HEK293 (cell line): ENCODE data around the gene BPIFA1.

Source experiments
- CTCF ChIA-PET: fragments of 350-600 bp; formaldehyde crosslinking; extraction: SDS; loops from one replicate; lab custom pipeline; 2021; ENCODE audit warnings: antibody characterized with exemption; lab: Yijun Ruan, JAX
- POLR2A ChIA-PET: fragments of 300-600 bp; formaldehyde crosslinking; extraction: SDS; loops from one replicate; lab custom pipeline; 2020; ENCODE audit warnings: antibody characterized with exemption, inconsistent platforms; lab: Yijun Ruan, JAX
- H3K27ac ChIP-seq: fragments of 200-500 bp; sonication (Bioruptor generic); 2 replicates; pipeline ENCODE4 v1.5.1; 2014; ENCODE audit warnings: low read depth, low read length, control low read depth, inconsistent platforms; ENCODE audit errors: extremely low read depth
- H3K36me3 ChIP-seq, 2 experiments: fragments of 200-500 bp in 1 of 2; sonication (Bioruptor generic) in 1 of 2; 1 replicate in 1 of 2; 2 replicates in 1 of 2; pipeline ENCODE4 v1.5.1; 2014 to 2017; ENCODE audit warnings: inconsistent platforms in 2 of 2, low read length in 2 of 2; ENCODE audit not compliant: control insufficient read depth in 2 of 2, insufficient read depth in 1 of 2
- H3K4me1 ChIP-seq: fragments of 200-500 bp; sonication (Bioruptor generic); 2 replicates; pipeline ENCODE4 v1.5.1; 2014; ENCODE audit warnings: mild to moderate bottlenecking, low read length, inconsistent platforms; ENCODE audit not compliant: control insufficient read depth, insufficient read depth
- H3K4me3 ChIP-seq: 2 replicates; pipeline ENCODE4 v1.5.1; 2011; ENCODE audit warnings: low read depth, mild to moderate bottlenecking, control low read depth, low read length, moderate library complexity
- H3K9me3 ChIP-seq: fragments of 200-500 bp; sonication (Bioruptor generic); 2 replicates; pipeline ENCODE4 v1.5.1; 2014; ENCODE audit warnings: low read depth, low read length, inconsistent platforms; ENCODE audit not compliant: control insufficient read depth, insufficient read depth
- GLIS1 ChIP-seq: fragments of 450-650 bp; formaldehyde crosslinking; IDR thresholded peaks from 2 replicates; pipeline ENCODE4 v1.5.1; 2016; ENCODE audit warnings: missing biosample characterization, missing genetic modification characterization
- YY2 ChIP-seq: fragments of 450-650 bp; formaldehyde crosslinking; IDR thresholded peaks from 2 replicates; pipeline ENCODE4 v1.5.1; 2016; ENCODE audit warnings: missing biosample characterization, missing genetic modification characterization
- ZBTB21 ChIP-seq: fragments of 450-650 bp; formaldehyde crosslinking; IDR thresholded peaks from 2 replicates; pipeline ENCODE4 v1.5.1; 2017; ENCODE audit warnings: missing biosample characterization, missing genetic modification characterization
- ZFP69B ChIP-seq: fragments of 450-650 bp; formaldehyde crosslinking; IDR thresholded peaks from 2 replicates; pipeline ENCODE4 v1.5.1; 2016; ENCODE audit warnings: missing biosample characterization, missing genetic modification characterization
- ZNF266 ChIP-seq: fragments of 450-650 bp; formaldehyde crosslinking; IDR thresholded peaks from 2 replicates; pipeline ENCODE4 v1.5.1; 2016; ENCODE audit warnings: missing biosample characterization, missing genetic modification characterization, low read depth
- ZNF366 ChIP-seq: fragments of 450-650 bp; formaldehyde crosslinking; conservative IDR thresholded peaks from 2 replicates; pipeline ENCODE4 v1.5.1; 2016; ENCODE audit warnings: missing biosample characterization, missing genetic modification characterization
- ZNF426 ChIP-seq: fragments of 450-650 bp; formaldehyde crosslinking; IDR thresholded peaks from 2 replicates; pipeline ENCODE4 v1.5.1; 2017; ENCODE audit warnings: missing biosample characterization, missing genetic modification characterization, mild to moderate bottlenecking, inconsistent platforms, moderate library complexity
- ZNF433 ChIP-seq: fragments of 450-650 bp; formaldehyde crosslinking; IDR thresholded peaks from 2 replicates; pipeline ENCODE4 v1.5.1; 2016; ENCODE audit warnings: missing biosample characterization, missing genetic modification characterization, low read depth
- ZNF558 ChIP-seq: fragments of 450-650 bp; formaldehyde crosslinking; IDR thresholded peaks from 2 replicates; pipeline ENCODE4 v1.5.1; 2016; ENCODE audit warnings: missing biosample characterization, missing genetic modification characterization
- ZNF654 ChIP-seq: fragments of 450-650 bp; formaldehyde crosslinking; IDR thresholded peaks from 2 replicates; pipeline ENCODE4 v1.5.1; 2016; ENCODE audit warnings: low read depth, missing biosample characterization, missing genetic modification characterization
- ZNF658 ChIP-seq: fragments of 450-650 bp; formaldehyde crosslinking; IDR thresholded peaks from 2 replicates; pipeline ENCODE4; 2016; ENCODE audit warnings: missing biosample characterization, missing genetic modification characterization
- ZNF660 ChIP-seq: fragments of 450-650 bp; IDR thresholded peaks from 2 replicates; pipeline ENCODE4 v1.5.1; 2018; ENCODE audit warnings: missing biosample characterization, mild to moderate bottlenecking, missing genetic modification characterization
- ZNF670 ChIP-seq: fragments of 450-650 bp; formaldehyde crosslinking; IDR thresholded peaks from 2 replicates; pipeline ENCODE4 v1.5.1; 2016; ENCODE audit warnings: missing biosample characterization, missing genetic modification characterization, low read depth
- ZNF776 ChIP-seq: fragments of 450-650 bp; formaldehyde crosslinking; IDR thresholded peaks from 2 replicates; pipeline ENCODE4 v1.5.0; 2017; ENCODE audit warnings: missing biosample characterization, missing genetic modification characterization, borderline replicate concordance
- ZSCAN16 ChIP-seq: fragments of 450-650 bp; formaldehyde crosslinking; IDR thresholded peaks from 2 replicates; pipeline ENCODE4 v1.5.1; 2016; ENCODE audit warnings: missing biosample characterization, missing genetic modification characterization
- TF ChIP-seq, protein P1 (sequence below): fragments of 450-650 bp; formaldehyde crosslinking; IDR thresholded peaks from 2 replicates; pipeline ENCODE4 v1.5.1; 2016; ENCODE audit warnings: missing biosample characterization, missing genetic modification characterization
- TF ChIP-seq, protein P2 (sequence below): fragments of 450-650 bp; formaldehyde crosslinking; IDR thresholded peaks from 2 replicates; pipeline ENCODE4 v1.5.1; 2017; ENCODE audit warnings: missing biosample characterization, missing genetic modification characterization
- TF ChIP-seq, protein P3 (sequence below): fragments of 450-650 bp; formaldehyde crosslinking; IDR thresholded peaks from 2 replicates; pipeline ENCODE4 v1.5.1; 2017; ENCODE audit warnings: missing biosample characterization, missing genetic modification characterization
- TF ChIP-seq, protein P4 (sequence below): fragments of 450-650 bp; formaldehyde crosslinking; IDR thresholded peaks from 2 replicates; pipeline ENCODE4 v1.5.1; 2016; ENCODE audit warnings: missing biosample characterization, missing genetic modification characterization
- TF ChIP-seq, protein P5 (sequence below): fragments of 450-650 bp; formaldehyde crosslinking; IDR thresholded peaks from 2 replicates; pipeline ENCODE4; 2016; ENCODE audit warnings: missing biosample characterization, missing genetic modification characterization
- TF ChIP-seq, protein P6 (sequence below): fragments of 450-650 bp; formaldehyde crosslinking; IDR thresholded peaks from 2 replicates; pipeline ENCODE4 v1.5.1; 2016; ENCODE audit warnings: missing biosample characterization, missing genetic modification characterization
- TF ChIP-seq, protein P7 (sequence below): fragments of 450-650 bp; formaldehyde crosslinking; IDR thresholded peaks from 2 replicates; pipeline ENCODE4 v1.5.1; 2016; ENCODE audit warnings: missing biosample characterization, missing genetic modification characterization

BPIFA1 gene

DNA sequence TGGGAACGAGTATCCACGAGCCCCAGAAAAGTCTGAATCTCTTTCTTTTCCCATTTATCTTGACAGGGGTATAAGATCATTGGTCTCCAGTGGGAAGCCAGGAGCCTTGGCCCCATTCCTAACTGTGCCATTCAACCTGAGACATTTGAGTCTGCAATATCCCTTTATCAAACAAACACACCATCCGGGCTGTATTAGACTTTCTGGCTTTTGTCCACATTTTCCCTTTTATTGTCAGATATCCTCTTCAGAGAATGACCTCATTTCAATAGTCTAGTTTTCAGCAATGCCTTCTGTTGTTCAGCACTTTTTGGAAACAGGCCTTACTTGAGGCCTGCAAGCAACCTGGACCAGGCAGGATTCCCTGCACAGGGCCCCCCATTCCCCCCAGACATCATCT is 15.7 kb downstream of the BPIFA1 start:
- CTCF ChIA-PET = interaction anchor here (0.7 kb wide), 1 partner anchor 48 kb away, joined by 3 read pairs; no protein-coding TSS in a partner anchor
- Histone ChIP-seq H3K4me1 (no peaks in the 10 kb centered on the region), H3K4me3 (no peak overlapping the region), H3K27ac (no peak overlapping the region), H3K9me3 (no peaks in the 10 kb centered on the region), H3K36me3 (no peaks in the 10 kb centered on the region)
- POLR2A ChIA-PET = no interaction called here
- no peak for TF ChIP-seq ZNF776 (tag by site-specific recombination)
- TF ChIP-seq ZNF266 (tag by site-specific recombination) = no peak
- TF ChIP-seq, protein P1, sequence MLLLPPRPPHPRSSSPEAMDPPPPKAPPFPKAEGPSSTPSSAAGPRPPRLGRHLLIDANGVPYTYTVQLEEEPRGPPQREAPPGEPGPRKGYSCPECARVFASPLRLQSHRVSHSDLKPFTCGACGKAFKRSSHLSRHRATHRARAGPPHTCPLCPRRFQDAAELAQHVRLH (tag by site-specific recombination) = no peak

DNA sequence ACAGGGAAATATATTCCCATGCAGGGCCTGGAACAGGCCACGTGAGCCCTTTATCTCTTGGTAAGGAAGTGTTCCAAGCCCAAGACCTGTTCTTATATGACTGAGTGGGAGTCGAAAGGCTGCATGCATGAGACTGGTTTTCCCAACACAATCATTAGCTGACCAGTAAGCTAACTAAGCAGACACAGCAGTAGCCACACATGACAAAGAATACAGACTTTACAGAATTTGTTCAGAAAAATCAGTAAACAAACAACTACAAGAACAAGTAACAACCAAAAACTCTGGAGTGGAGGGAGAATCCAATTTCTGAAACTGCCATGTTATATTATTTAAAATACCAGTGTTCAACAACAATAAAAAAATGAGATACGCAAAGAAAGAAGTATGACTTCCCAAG is 16.7 kb downstream of the BPIFA1 start:
- H3K27ac ChIP-seq = no peak overlapping the region
- no peaks in the 10 kb centered on the region for H3K9me3 ChIP-seq
- TF ChIP-seq YY2 (tag by site-specific recombination) (no peak), ZNF654 (tag by site-specific recombination) (no peak), ZNF558 (tag by site-specific recombination) (no peak), ZNF658 (no peak), ZSCAN16 (tag by site-specific recombination) (no peak), ZFP69B (tag by site-specific recombination) (no peak), ZNF660 (no peak), ZBTB21 (no peak)
- TF ChIP-seq, protein P2, sequence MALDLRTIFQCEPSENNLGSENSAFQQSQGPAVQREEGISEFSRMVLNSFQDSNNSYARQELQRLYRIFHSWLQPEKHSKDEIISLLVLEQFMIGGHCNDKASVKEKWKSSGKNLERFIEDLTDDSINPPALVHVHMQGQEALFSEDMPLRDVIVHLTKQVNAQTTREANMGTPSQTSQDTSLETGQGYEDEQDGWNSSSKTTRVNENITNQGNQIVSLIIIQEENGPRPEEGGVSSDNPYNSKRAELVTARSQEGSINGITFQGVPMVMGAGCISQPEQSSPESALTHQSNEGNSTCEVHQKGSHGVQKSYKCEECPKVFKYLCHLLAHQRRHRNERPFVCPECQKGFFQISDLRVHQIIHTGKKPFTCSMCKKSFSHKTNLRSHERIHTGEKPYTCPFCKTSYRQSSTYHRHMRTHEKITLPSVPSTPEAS (tag by site-specific recombination) = no peak
- TF ChIP-seq, protein P3, sequence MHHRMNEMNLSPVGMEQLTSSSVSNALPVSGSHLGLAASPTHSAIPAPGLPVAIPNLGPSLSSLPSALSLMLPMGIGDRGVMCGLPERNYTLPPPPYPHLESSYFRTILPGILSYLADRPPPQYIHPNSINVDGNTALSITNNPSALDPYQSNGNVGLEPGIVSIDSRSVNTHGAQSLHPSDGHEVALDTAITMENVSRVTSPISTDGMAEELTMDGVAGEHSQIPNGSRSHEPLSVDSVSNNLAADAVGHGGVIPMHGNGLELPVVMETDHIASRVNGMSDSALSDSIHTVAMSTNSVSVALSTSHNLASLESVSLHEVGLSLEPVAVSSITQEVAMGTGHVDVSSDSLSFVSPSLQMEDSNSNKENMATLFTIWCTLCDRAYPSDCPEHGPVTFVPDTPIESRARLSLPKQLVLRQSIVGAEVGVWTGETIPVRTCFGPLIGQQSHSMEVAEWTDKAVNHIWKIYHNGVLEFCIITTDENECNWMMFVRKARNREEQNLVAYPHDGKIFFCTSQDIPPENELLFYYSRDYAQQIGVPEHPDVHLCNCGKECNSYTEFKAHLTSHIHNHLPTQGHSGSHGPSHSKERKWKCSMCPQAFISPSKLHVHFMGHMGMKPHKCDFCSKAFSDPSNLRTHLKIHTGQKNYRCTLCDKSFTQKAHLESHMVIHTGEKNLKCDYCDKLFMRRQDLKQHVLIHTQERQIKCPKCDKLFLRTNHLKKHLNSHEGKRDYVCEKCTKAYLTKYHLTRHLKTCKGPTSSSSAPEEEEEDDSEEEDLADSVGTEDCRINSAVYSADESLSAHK = no peak
- no peak overlapping the region for H3K4me3 ChIP-seq
- H3K36me3 ChIP-seq = no peaks in the 10 kb centered on the region
- CTCF ChIA-PET = interaction anchor here (0.7 kb wide), 1 partner anchor 47 kb away, joined by 3 read pairs; no protein-coding TSS in a partner anchor
- POLR2A ChIA-PET = no interaction called here
- H3K4me1 ChIP-seq = no peaks in the 10 kb centered on the region

DNA sequence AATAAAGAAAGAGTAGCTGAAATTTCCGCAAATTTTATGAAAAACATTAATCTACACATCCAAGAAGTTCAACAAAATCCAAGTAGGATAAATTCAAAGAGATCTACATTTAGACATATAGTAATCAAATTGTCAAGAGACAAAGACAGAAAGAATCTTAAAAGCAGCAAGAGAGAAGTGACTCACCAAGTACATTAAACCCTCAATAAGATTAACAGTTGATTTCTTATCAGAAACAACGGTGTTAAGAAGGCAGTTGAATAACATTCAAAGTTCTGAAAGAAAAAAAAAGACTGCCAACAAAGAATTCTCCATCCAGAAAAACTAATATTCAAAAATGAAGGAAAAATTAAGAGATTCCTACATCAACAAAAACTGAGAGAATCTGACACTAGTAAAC is 19.2 kb downstream of the BPIFA1 start:
- Histone ChIP-seq H3K4me1 (no peaks in the 10 kb centered on the region), H3K36me3 (no peaks in the 10 kb centered on the region), H3K27ac (no peak overlapping the region), H3K9me3 (no peaks in the 10 kb centered on the region), H3K4me3 (no peak overlapping the region)
- POLR2A ChIA-PET = no interaction called here
- CTCF ChIA-PET = no interaction called here
- TF ChIP-seq, protein P4, sequence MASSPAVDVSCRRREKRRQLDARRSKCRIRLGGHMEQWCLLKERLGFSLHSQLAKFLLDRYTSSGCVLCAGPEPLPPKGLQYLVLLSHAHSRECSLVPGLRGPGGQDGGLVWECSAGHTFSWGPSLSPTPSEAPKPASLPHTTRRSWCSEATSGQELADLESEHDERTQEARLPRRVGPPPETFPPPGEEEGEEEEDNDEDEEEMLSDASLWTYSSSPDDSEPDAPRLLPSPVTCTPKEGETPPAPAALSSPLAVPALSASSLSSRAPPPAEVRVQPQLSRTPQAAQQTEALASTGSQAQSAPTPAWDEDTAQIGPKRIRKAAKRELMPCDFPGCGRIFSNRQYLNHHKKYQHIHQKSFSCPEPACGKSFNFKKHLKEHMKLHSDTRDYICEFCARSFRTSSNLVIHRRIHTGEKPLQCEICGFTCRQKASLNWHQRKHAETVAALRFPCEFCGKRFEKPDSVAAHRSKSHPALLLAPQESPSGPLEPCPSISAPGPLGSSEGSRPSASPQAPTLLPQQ (tag by site-specific recombination) = no peak
- TF ChIP-seq, protein P5, sequence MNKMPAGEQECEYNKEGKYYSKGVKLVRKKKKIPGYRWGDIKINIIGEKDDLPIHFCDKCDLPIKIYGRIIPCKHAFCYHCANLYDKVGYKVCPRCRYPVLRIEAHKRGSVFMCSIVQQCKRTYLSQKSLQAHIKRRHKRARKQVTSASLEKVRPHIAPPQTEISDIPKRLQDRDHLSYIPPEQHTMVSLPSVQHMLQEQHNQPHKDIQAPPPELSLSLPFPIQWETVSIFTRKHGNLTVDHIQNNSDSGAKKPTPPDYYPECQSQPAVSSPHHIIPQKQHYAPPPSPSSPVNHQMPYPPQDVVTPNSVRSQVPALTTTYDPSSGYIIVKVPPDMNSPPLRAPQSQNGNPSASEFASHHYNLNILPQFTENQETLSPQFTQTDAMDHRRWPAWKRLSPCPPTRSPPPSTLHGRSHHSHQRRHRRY (tag by site-specific recombination) = no peak
- TF ChIP-seq GLIS1 (tag by site-specific recombination) (no peak), ZNF426 (tag by site-specific recombination) (no peak), ZNF366 (tag by site-specific recombination) (no peak), ZNF670 (tag by site-specific recombination) (no peak), ZNF433 (tag by site-specific recombination) (no peak)
- TF ChIP-seq, protein P6, sequence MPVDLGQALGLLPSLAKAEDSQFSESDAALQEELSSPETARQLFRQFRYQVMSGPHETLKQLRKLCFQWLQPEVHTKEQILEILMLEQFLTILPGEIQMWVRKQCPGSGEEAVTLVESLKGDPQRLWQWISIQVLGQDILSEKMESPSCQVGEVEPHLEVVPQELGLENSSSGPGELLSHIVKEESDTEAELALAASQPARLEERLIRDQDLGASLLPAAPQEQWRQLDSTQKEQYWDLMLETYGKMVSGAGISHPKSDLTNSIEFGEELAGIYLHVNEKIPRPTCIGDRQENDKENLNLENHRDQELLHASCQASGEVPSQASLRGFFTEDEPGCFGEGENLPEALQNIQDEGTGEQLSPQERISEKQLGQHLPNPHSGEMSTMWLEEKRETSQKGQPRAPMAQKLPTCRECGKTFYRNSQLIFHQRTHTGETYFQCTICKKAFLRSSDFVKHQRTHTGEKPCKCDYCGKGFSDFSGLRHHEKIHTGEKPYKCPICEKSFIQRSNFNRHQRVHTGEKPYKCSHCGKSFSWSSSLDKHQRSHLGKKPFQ (tag by site-specific recombination) = no peak
- TF ChIP-seq, protein P7, sequence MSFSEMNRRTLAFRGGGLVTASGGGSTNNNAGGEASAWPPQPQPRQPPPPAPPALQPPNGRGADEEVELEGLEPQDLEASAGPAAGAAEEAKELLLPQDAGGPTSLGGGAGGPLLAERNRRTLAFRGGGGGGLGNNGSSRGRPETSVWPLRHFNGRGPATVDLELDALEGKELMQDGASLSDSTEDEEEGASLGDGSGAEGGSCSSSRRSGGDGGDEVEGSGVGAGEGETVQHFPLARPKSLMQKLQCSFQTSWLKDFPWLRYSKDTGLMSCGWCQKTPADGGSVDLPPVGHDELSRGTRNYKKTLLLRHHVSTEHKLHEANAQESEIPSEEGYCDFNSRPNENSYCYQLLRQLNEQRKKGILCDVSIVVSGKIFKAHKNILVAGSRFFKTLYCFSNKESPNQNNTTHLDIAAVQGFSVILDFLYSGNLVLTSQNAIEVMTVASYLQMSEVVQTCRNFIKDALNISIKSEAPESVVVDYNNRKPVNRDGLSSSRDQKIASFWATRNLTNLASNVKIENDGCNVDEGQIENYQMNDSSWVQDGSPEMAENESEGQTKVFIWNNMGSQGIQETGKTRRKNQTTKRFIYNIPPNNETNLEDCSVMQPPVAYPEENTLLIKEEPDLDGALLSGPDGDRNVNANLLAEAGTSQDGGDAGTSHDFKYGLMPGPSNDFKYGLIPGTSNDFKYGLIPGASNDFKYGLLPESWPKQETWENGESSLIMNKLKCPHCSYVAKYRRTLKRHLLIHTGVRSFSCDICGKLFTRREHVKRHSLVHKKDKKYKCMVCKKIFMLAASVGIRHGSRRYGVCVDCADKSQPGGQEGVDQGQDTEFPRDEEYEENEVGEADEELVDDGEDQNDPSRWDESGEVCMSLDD (tag by site-specific recombination) = no peak
